Activated CD8-positive, alpha-beta memory T cell treated with anti-CD3 and anti-CD28 coated beads, Interleukin-2, amount 10 ng/mL, durations not matched to agents 7 days and 5 days (primary cell): ENCODE results near the gene WDFY2. TPM values are rescaled to one million over a fixed set of nuclear protein-coding genes. Genes with fewer than 3 reads are reported as not detected.

ENCODE experiments used
- ATAC-seq: fragments of 150-1000 bp; cut with Tn5 transposase; one replicate; pipeline ENCODE4 v1.10.0; 2021; ENCODE audit warnings: moderate library complexity
- CTCF ChIA-PET: fragments of 350-600 bp; sonication (Branson Sonifier 250); formaldehyde crosslinking; loops from one replicate; lab custom pipeline; 2021; ENCODE audit warnings: antibody characterized with exemption; lab: Charles Lee
- DNase-seq: peaks from one replicate; pipeline ENCODE4 v3.0.0-alpha.2; 2020
- H3K27ac Mint-ChIP-seq: one replicate; pipeline ENCODE4 v1.8.0; 2021; ENCODE audit warnings: mild to moderate bottlenecking, mixed read lengths
- H3K27me3 Mint-ChIP-seq: one replicate; pipeline ENCODE4 v1.8.0; 2021; ENCODE audit warnings: mixed read lengths
- H3K36me3 Mint-ChIP-seq: one replicate; pipeline ENCODE4 v1.8.0; 2021; ENCODE audit warnings: mild to moderate bottlenecking, mixed read lengths
- H3K4me1 Mint-ChIP-seq: one replicate; pipeline ENCODE4 v1.8.0; 2021; ENCODE audit warnings: mixed read lengths
- H3K4me3 Mint-ChIP-seq: one replicate; pipeline ENCODE4 v1.8.0; 2021; ENCODE audit warnings: mild to moderate bottlenecking, moderate library complexity, mixed read lengths
- H3K9me3 Mint-ChIP-seq: one replicate; pipeline ENCODE4 v1.8.0; 2022; ENCODE audit warnings: low read depth, mixed read lengths
- total RNA-seq, 2 experiments: library from RNA; stranded (reverse); gene quantifications; one replicate each; pipeline ENCODE4 v1.2.3, GENCODE V29; 2021

Gene WDFY2
- total RNA-seq, 2 experiments from 2014 or later, result 9.1 to 11.9 TPM

DNA sequence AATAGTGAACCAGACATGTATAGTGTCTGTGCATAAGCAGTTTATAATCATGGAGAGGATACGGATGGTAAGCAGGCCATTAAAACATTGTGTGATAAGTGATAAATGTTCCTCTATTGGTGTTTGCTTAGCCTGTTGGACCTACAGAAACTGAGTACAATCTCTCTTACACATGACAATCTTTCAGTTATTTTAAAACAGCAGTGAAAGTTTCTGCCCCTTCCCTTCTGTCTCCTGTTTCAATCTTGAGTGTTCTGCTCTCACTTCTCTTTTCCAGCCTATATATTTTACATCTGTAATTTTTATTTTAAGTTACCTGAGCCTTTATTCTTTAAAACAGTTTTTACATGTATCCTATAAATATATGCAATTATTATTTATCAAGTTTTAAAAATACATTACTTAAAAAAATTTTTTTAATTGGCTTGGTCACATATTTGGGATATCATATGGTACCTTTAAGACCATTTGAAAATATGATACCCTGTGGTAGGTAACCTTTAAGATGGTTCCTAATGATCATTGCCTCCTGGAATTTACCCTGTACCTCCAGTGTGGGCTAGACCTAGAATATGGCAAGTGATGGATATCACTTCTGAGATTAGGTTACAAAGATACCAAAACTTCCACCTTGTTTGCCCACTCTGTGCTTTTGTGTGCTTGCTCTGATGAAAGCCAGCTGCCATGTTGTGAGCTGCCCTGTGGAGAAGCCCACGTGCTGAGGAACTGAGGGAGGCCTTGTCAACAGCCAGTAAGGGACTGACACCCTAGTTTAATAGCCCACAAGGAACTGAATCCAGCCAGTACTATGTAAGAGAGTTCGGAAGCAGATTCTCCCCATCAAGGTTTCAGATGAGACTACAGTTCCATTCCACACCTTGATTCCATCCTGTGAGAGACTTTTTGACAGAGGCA lies 120.4 kb downstream of the WDFY2 start:
- no peaks in the 10 kb centered on the region for H3K4me1 Mint-ChIP-seq
- no peak for DNase-seq
- H3K36me3 Mint-ChIP-seq, result peaks cover 8% of the 10 kb centered on the region
- H3K4me3 Mint-ChIP-seq, result no peak overlapping the region
- CTCF ChIA-PET, result no interaction called here
- H3K27me3 Mint-ChIP-seq, result no peaks in the 10 kb centered on the region
- H3K9me3 Mint-ChIP-seq, result peaks cover 5% of the 10 kb centered on the region
- no peak for ATAC-seq
- no peak overlapping the region for H3K27ac Mint-ChIP-seq

- no peak overlapping the region for H3K27ac Mint-ChIP-seq
- peaks cover 8% of the 10 kb centered on the region for H3K36me3 Mint-ChIP-seq
- no peaks in the 10 kb centered on the region for H3K4me1 Mint-ChIP-seq
- H3K27me3 Mint-ChIP-seq, result no peaks in the 10 kb centered on the region
- no peak overlapping the region for H3K4me3 Mint-ChIP-seq
- ATAC-seq (no peak), DNase-seq (no peak)
- CTCF ChIA-PET, result no interaction called here
- H3K9me3 Mint-ChIP-seq, result peaks cover 5% of the 10 kb centered on the region
These were observed 123.2 kb downstream of the WDFY2 start for GRCh38 chr13:51707461-51707860.

DNA sequence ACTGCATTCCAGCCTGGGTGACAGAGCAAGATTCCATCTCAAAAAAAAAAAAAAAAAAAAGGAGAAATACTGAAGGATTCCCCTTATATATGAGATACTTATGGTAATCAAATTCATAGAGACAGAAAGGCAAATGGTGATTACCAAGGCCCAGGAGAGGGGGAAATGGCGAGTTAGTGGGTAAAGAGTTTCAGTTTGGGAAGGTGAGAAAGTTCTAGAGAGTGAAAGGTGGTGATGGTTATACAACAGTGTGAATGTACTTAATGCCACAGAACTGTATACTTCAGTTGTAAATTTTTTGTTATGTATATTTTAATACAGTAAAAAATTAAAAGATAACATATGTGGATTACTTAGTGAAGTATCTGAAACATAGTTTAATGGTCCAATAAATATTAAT lies 129.5 kb downstream of the WDFY2 start:
- Mint-ChIP-seq H3K27ac (no peak overlapping the region), H3K4me3 (no peak overlapping the region)

GRCh38 chr13:51714663-51715168 lies 130.5 kb downstream of the WDFY2 start:
- H3K27me3 Mint-ChIP-seq, result no peaks in the 10 kb centered on the region
- peaks cover 2% of the 10 kb centered on the region for H3K9me3 Mint-ChIP-seq
- DNase-seq (no peak), ATAC-seq (no peak)
- no peak overlapping the region for H3K4me3 Mint-ChIP-seq
- CTCF ChIA-PET, result no interaction called here
- no peak overlapping the region for H3K27ac Mint-ChIP-seq
- peaks cover 5% of the 10 kb centered on the region for H3K4me1 Mint-ChIP-seq
- peaks cover 2% of the 10 kb centered on the region for H3K36me3 Mint-ChIP-seq

More for the DNA sequence above, 129.5 kb downstream of the WDFY2 start:
- Mint-ChIP-seq H3K9me3 (peaks cover 2% of the 10 kb centered on the region), H3K27me3 (no peaks in the 10 kb centered on the region), H3K36me3 (peaks cover 2% of the 10 kb centered on the region), H3K4me1 (peaks cover 5% of the 10 kb centered on the region)
- DNase-seq (no peak), ATAC-seq (no peak)
- CTCF ChIA-PET, result no interaction called here

GRCh38 chr13:51715613-51716012 lies 131.4 kb downstream of the WDFY2 start:
- no peak for DNase-seq
- ATAC-seq, result no peak
- H3K27me3 Mint-ChIP-seq, result no peaks in the 10 kb centered on the region
- H3K4me3 Mint-ChIP-seq, result no peak overlapping the region
- H3K9me3 Mint-ChIP-seq, result peaks cover 2% of the 10 kb centered on the region
- H3K4me1 Mint-ChIP-seq, result peaks cover 5% of the 10 kb centered on the region
- no peak overlapping the region for H3K27ac Mint-ChIP-seq
- CTCF ChIA-PET, result no interaction called here
- H3K36me3 Mint-ChIP-seq, result peaks cover 2% of the 10 kb centered on the region

- CTCF ChIA-PET, result no interaction called here
- no peak overlapping the region for H3K4me3 Mint-ChIP-seq
- ATAC-seq, result no peak
- H3K27me3 Mint-ChIP-seq, result no peaks in the 10 kb centered on the region
- H3K36me3 Mint-ChIP-seq, result peaks cover 2% of the 10 kb centered on the region
- peaks cover 5% of the 10 kb centered on the region for H3K4me1 Mint-ChIP-seq
- H3K27ac Mint-ChIP-seq, result no peak overlapping the region
- DNase-seq, result no peak
- peaks cover 2% of the 10 kb centered on the region for H3K9me3 Mint-ChIP-seq
These were observed 133.6 kb downstream of the WDFY2 start for GRCh38 chr13:51717786-51718398.

GRCh38 chr13:51719394-51719793 lies 135.1 kb downstream of the WDFY2 start:
- H3K9me3 Mint-ChIP-seq, result no peaks in the 10 kb centered on the region
- no peaks in the 10 kb centered on the region for H3K4me1 Mint-ChIP-seq
- no peaks in the 10 kb centered on the region for H3K36me3 Mint-ChIP-seq
- H3K27ac Mint-ChIP-seq, result no peak overlapping the region
- ATAC-seq, result no peak
- no peak overlapping the region for H3K4me3 Mint-ChIP-seq
- H3K27me3 Mint-ChIP-seq, result no peaks in the 10 kb centered on the region
- CTCF ChIA-PET, result no interaction called here
- DNase-seq, result no peak

DNA sequence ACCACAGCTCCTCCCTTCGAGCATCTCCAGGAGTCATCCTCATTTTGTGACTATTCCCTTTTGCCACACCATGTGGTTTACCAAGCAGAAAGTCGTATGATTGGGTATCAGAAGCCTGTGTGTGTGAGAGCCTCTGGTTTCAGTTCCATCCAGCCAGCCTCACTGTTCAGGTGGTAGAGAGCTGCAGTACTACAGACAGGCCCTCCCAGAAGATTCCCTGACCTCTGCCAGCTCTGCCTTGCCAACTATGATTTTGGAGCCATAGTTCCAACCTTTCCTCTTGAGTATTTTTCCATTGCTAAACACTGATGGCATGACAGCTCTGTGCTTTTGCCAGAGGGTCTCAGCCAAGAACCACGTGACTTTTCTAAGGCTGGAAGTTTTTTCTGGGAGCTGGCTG lies 137.2 kb downstream of the WDFY2 start:
- H3K9me3 Mint-ChIP-seq, result no peaks in the 10 kb centered on the region
- no peaks in the 10 kb centered on the region for H3K27me3 Mint-ChIP-seq
- ATAC-seq, result no peak
- H3K36me3 Mint-ChIP-seq, result peaks cover 2% of the 10 kb centered on the region
- no peaks in the 10 kb centered on the region for H3K4me1 Mint-ChIP-seq
- H3K4me3 Mint-ChIP-seq, result no peak overlapping the region
- no peak for DNase-seq
- H3K27ac Mint-ChIP-seq, result no peak overlapping the region
- CTCF ChIA-PET, result no interaction called here

GRCh38 chr13:51723529-51723928 lies 139.3 kb downstream of the WDFY2 start:
- H3K4me1 Mint-ChIP-seq, result peaks cover 4% of the 10 kb centered on the region
- H3K4me3 Mint-ChIP-seq, result no peak overlapping the region
- DNase-seq (no peak), ATAC-seq (no peak)
- H3K27me3 Mint-ChIP-seq, result no peaks in the 10 kb centered on the region
- no peak overlapping the region for H3K27ac Mint-ChIP-seq
- peaks cover 7% of the 10 kb centered on the region for H3K36me3 Mint-ChIP-seq
- no peaks in the 10 kb centered on the region for H3K9me3 Mint-ChIP-seq
- CTCF ChIA-PET, result no interaction called here

GRCh38 chr13:51724721-51725120 lies 140.5 kb downstream of the WDFY2 start:
- peaks cover 4% of the 10 kb centered on the region for H3K4me1 Mint-ChIP-seq
- H3K27me3 Mint-ChIP-seq, result no peaks in the 10 kb centered on the region
- H3K4me3 Mint-ChIP-seq, result no peak overlapping the region
- H3K27ac Mint-ChIP-seq, result no peak overlapping the region
- CTCF ChIA-PET, result interaction anchor here (0.7 kb wide), 1 partner anchor 33 kb away, joined by 3 read pairs; no protein-coding TSS in a partner anchor
- no peaks in the 10 kb centered on the region for H3K9me3 Mint-ChIP-seq
- ATAC-seq, result no peak
- H3K36me3 Mint-ChIP-seq, result peaks cover 7% of the 10 kb centered on the region
- DNase-seq, result no peak

GRCh38 chr13:51726446-51727193 lies 142.4 kb downstream of the WDFY2 start:
- ATAC-seq (no peak), DNase-seq (no peak)
- no peak overlapping the region for H3K27ac Mint-ChIP-seq
- H3K4me3 Mint-ChIP-seq, result no peak overlapping the region
- no peaks in the 10 kb centered on the region for H3K27me3 Mint-ChIP-seq
- CTCF ChIA-PET, result no interaction called here
- H3K4me1 Mint-ChIP-seq, result peaks cover 7% of the 10 kb centered on the region
- H3K9me3 Mint-ChIP-seq, result no peaks in the 10 kb centered on the region
- H3K36me3 Mint-ChIP-seq, result peaks cover 9% of the 10 kb centered on the region

DNA sequence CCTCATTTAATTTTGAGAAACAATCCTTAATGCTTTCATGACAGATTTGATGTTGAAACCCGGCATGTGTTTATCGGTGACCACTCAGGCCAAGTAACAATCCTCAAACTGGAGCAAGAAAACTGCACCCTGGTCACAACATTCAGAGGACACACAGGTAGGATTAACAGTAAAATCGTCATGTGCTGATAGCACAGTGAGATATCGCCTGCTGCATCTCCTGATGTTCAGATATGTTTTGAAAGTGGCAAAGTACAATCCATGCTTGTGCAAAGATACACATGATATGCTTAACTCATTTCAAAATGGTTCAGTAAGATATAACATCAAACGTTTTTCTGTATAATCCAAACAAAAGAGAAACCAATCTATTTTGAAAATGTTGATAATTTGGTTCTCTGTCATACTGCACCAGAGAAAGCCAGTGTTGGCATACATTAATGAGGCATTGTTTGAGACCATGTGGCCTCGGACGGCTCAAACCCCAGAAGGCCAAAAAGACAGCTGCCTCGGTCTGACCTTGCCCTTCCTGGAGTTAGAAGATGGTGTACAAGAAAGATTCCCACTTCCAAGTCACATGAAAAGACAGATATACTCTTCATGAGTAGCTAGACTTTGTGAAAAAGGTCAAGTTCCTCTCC lies 143.5 kb downstream of the WDFY2 start:
- DNase-seq (no peak), ATAC-seq (no peak)
- H3K4me3 Mint-ChIP-seq, result no peak overlapping the region
- H3K4me1 Mint-ChIP-seq, result peaks cover 8% of the 10 kb centered on the region
- no peak overlapping the region for H3K27ac Mint-ChIP-seq
- CTCF ChIA-PET, result interaction anchor here (1.3 kb wide), 1 partner anchor 70 kb away, joined by 7 read pairs; no protein-coding TSS in a partner anchor
- H3K36me3 Mint-ChIP-seq, result peaks cover 13% of the 10 kb centered on the region
- H3K9me3 Mint-ChIP-seq, result no peaks in the 10 kb centered on the region
- H3K27me3 Mint-ChIP-seq, result no peaks in the 10 kb centered on the region

GRCh38 chr13:51728275-51728673 lies 144.0 kb downstream of the WDFY2 start:
- Mint-ChIP-seq H3K27me3 (no peaks in the 10 kb centered on the region), H3K4me1 (peaks cover 8% of the 10 kb centered on the region), H3K27ac (no peak overlapping the region), H3K4me3 (no peak overlapping the region), H3K36me3 (peaks cover 13% of the 10 kb centered on the region), H3K9me3 (no peaks in the 10 kb centered on the region)
- ATAC-seq, result no peak
- no peak for DNase-seq
- CTCF ChIA-PET, result interaction anchor here (1.3 kb wide), 1 partner anchor 69 kb away, joined by 7 read pairs; no protein-coding TSS in a partner anchor
